GM19397 (cell line): ENCODE measurements around the gene FEM1C.

Experiments used
- ATAC-seq: cut with Tn5 transposase; IDR thresholded peaks from one replicate; pipeline ENCODE4 v1.9.1; 2021; ENCODE audit warnings: mild to moderate bottlenecking, moderate library complexity; ENCODE audit not compliant: unreplicated experiment

The FEM1C gene

GRCh38 chr5:115558388-115558956 lies 13.9 kb upstream of the FEM1C start:
- ATAC-seq = no peak

- no peak for ATAC-seq
These were observed 13.3 kb upstream of the FEM1C start for GRCh38 chr5:115557667-115558387.

- no peak for ATAC-seq
These were observed 11.7 kb upstream of the FEM1C start for GRCh38 chr5:115556276-115556675.

- no peak for ATAC-seq
These were observed 10.6 kb upstream of the FEM1C start for GRCh38 chr5:115555084-115555633.

DNA sequence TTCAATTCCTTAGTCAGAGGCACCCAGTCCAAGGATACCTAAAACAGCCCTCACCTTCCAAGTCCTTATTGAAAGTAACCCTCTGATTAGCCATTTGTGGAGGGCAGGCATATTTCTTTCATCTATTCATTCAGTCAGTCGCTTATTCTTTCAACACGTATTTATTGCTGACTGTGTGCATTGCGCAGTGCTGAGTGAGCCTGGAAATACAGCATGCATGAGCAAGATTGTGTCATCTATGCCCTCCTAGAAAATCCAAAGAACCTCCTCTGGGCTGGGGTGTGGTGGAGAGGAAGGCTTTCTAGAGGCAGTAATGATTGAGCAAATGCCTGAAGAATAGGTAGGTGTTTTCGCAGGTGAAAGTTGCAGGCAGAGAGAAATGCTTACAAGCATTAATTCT lies 8.5 kb upstream of the FEM1C start:
- ATAC-seq = no peak

GRCh38 chr5:115551415-115551814 lies 6.8 kb upstream of the FEM1C start:
- ATAC-seq = no peak

- ATAC-seq = no peak
These were observed 4.6 kb upstream of the FEM1C start for GRCh38 chr5:115549154-115549553.

- no peak for ATAC-seq
These were observed 4.1 kb upstream of the FEM1C start for GRCh38 chr5:115548683-115549082.

GRCh38 chr5:115545351-115545882 lies 842 bp upstream of the FEM1C start:
- ATAC-seq = no peak

GRCh38 chr5:115544043-115544435 lies 536 bp downstream of the FEM1C start:
- no peak for ATAC-seq

DNA sequence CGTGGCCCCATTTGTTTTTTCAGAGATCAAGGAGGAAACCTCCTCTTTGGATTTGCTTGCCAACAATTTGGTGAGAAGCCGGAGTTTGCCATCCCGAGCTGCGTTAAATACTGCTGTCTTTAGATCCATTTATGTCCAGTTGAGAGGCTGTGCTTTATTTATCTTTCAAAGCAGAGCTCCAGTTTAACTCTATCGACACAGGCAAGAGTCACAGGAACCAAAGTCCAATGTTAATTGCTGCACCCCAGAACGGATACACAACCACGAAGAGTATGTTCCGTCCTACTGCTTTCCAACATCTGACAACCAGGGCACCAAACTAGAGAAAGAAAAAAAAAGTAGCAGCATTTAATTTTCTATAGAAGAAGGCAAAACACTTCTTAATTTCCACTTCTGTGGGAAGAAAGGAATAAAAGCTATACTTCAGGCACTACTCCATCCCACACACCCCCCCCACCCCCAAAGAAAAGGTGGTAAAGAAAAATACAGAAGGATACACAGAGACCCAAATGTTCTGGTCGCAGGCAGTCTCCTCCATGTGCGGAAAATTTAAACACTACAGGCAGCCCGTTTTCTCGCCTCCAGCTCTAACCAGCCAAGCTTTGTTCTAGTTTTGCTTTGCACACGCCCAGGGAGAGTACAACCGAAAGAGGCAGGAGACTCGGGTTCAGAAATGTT lies 1.1 kb downstream of the FEM1C start:
- peak; percentile 12 for ATAC-seq

DNA sequence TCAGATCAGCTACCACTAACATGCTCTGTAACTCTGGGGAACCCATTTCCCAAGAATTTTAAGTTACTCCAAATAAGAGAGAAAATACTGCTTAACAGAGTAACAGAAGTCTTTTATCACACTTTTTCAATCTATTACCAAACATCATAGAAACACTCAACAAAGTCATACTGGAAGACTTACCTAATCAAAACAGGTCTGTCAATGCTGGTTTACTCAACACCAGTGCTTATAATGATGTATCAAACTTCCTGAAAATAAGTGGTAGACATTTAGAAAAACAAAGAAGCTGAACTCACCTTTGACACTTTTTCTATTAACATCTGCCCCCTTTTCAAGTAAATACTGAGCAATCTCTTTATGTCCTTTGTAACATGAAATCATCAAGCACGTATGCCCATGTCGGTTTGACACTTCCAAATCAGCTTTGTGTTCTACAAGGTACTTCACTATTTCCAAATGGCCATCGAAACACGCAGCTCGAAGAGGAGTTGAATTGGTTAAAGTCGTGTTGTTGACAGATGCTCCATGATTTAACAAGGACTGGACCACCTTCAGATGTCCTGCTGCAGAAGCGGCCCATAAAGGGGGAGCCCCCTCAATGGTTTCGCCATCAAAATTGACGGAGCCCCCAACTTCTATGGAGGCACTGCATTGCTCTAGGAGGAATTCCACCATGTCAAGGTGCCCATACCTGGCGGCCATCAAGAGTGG lies 1.8 kb downstream of the FEM1C start:
- no peak for ATAC-seq

GRCh38 chr5:115542086-115542485 lies 2.5 kb downstream of the FEM1C start:
- no peak for ATAC-seq

GRCh38 chr5:115541611-115542010 lies 3.0 kb downstream of the FEM1C start:
- no peak for ATAC-seq

- no peak for ATAC-seq
These were observed 9.0 kb downstream of the FEM1C start for GRCh38 chr5:115535479-115536035.

GRCh38 chr5:115532517-115532916 lies 12.1 kb downstream of the FEM1C start:
- ATAC-seq = no peak

GRCh38 chr5:115531787-115532367 lies 12.7 kb downstream of the FEM1C start:
- ATAC-seq = no peak

DNA sequence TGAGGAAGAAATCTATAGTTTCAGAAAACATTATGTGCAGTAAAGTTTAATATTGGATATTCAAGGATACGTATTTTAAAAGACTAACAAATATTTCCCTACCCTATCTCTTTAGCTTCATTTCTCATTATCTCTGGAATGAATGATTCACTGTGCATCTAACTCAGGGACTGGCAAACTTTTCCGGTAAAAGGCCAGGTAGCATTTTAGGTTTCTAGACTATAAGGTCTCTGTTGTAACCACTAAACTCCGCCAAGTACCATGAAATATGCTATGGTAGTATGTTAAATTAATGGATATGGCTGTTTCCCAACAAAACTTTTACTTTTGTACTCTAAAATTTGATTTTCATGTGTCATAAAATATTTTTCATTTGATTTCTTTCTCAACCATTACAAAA lies 13.2 kb downstream of the FEM1C start:
- no peak for ATAC-seq

GRCh38 chr5:115530426-115530825 lies 14.1 kb downstream of the FEM1C start:
- ATAC-seq = no peak

DNA sequence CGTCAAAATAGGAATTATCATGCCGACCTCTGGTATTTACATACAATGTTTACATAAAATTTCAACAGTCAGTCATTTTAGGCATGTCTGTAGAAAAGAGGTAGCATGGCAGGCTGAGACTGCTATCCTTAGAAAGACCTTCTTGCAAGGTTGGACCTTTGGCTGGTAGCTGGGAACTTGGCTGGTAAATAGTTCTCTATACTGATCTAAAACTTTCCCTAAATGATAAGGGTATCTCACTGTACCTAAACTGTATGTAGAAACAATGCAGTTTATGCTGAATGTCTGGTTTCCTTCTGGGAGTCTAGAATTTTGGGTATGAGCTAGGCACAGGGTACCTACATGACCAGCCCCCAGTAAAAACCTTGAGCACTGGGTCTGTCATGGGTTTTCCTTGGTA lies 18.0 kb downstream of the FEM1C start:
- no peak for ATAC-seq
